ENCODE data around the gene CETP.

GRCh38 chr16:56923481-56924091 is 38.2 kb upstream of the CETP start:
- TF ChIP-seq, protein P1, sequence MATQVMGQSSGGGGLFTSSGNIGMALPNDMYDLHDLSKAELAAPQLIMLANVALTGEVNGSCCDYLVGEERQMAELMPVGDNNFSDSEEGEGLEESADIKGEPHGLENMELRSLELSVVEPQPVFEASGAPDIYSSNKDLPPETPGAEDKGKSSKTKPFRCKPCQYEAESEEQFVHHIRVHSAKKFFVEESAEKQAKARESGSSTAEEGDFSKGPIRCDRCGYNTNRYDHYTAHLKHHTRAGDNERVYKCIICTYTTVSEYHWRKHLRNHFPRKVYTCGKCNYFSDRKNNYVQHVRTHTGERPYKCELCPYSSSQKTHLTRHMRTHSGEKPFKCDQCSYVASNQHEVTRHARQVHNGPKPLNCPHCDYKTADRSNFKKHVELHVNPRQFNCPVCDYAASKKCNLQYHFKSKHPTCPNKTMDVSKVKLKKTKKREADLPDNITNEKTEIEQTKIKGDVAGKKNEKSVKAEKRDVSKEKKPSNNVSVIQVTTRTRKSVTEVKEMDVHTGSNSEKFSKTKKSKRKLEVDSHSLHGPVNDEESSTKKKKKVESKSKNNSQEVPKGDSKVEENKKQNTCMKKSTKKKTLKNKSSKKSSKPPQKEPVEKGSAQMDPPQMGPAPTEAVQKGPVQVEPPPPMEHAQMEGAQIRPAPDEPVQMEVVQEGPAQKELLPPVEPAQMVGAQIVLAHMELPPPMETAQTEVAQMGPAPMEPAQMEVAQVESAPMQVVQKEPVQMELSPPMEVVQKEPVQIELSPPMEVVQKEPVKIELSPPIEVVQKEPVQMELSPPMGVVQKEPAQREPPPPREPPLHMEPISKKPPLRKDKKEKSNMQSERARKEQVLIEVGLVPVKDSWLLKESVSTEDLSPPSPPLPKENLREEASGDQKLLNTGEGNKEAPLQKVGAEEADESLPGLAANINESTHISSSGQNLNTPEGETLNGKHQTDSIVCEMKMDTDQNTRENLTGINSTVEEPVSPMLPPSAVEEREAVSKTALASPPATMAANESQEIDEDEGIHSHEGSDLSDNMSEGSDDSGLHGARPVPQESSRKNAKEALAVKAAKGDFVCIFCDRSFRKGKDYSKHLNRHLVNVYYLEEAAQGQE (IDR thresholded peaks at IDR 0.05; ENCODE audit: insufficient read depth in 1 of 2, low read depth in 2 of 2, low read length in 2 of 2): no peak
- TF ChIP-seq POLR2AphosphoS5 (IDR thresholded peaks at IDR 0.05; ENCODE audit: low read depth, low read length): no peak
- no peak for TF ChIP-seq TAF1 (IDR thresholded peaks at IDR 0.05; ENCODE audit: borderline replicate concordance, insufficient read depth, low read length)
- no peak for TF ChIP-seq SIN3A (IDR thresholded peaks at IDR 0.05; ENCODE audit: borderline replicate concordance, insufficient read depth, low read length)
- no peak for TF ChIP-seq FOXP2 (optimal IDR thresholded peaks at IDR 0.05; ENCODE audit: borderline replicate concordance, extremely low read depth, extremely low read length, insufficient read depth)

Measured in PFSK-1 (cell line).